GM20000 (cell line): ENCODE data around the gene SON.
A peak's percentile ranks its signal among the peaks of the same experiment; 100 is the strongest.

Experiments used
- DNase-seq: peaks from one replicate; pipeline ENCODE4 v3.0.0; 2012; ENCODE audit warnings: low spot score
- CTCF ChIP-seq: IDR thresholded peaks from 2 replicates; pipeline ENCODE4 v1.5.1; 2012; ENCODE audit warnings: mild to moderate bottlenecking, control low read depth; ENCODE audit errors: extremely low read depth, missing control alignments

The SON gene

GRCh38 chr21:33546086-33546485 is 3.2 kb downstream of the SON start:
- no peak for TF ChIP-seq CTCF
- DNase-seq: no peak

GRCh38 chr21:33549848-33550771 is 7.3 kb downstream of the SON start:
- no peak for DNase-seq
- TF ChIP-seq CTCF: no peak

GRCh38 chr21:33550772-33551660 is 8.2 kb downstream of the SON start:
- no peak for TF ChIP-seq CTCF
- no peak for DNase-seq

DNA sequence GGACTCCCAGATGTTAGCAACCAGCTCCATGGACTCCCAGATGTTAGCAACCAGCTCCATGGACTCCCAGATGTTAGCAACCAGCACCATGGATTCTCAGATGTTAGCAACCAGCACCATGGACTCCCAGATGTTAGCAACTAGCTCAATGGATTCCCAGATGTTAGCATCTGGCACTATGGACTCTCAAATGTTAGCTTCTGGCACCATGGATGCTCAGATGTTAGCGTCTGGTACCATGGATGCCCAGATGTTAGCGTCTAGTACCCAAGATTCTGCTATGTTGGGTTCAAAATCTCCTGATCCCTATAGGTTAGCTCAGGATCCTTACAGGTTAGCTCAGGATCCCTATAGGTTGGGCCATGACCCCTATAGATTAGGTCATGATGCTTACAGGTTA is 8.8 kb downstream of the SON start:
- TF ChIP-seq CTCF: no peak
- no peak for DNase-seq

DNA sequence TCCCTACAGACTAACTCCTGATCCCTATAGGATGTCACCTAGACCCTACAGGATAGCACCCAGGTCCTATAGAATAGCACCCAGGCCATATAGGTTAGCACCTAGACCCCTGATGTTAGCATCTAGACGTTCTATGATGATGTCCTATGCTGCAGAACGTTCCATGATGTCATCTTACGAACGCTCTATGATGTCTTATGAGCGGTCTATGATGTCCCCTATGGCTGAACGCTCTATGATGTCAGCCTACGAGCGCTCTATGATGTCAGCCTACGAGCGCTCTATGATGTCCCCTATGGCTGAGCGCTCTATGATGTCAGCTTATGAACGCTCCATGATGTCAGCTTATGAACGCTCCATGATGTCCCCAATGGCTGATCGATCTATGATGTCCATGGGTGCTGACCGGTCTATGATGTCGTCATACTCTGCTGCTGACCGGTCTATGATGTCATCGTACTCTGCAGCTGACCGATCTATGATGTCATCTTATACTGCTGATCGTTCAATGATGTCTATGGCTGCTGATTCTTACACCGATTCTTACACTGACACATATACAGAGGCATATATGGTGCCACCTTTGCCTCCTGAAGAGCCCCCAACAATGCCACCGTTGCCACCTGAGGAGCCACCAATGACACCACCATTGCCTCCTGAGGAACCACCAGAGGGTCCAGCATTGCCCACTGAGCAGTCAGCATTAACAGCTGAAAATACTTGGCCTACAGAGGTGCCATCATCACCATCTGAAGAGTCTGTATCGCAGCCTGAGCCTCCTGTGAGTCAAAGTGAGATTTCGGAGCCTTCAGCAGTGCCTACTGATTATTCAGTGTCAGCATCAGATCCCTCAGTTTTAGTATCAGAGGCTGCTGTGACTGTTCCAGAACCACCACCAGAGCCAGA is 9.5 kb downstream of the SON start:
- no peak for TF ChIP-seq CTCF
- DNase-seq: no peak

- peak; percentile 10 for DNase-seq
- no peak for TF ChIP-seq CTCF
Observed at GRCh38 chr21:33552999-33553598, 10.3 kb downstream of the SON start.
